ENCODE data around the gene PTPRD.
"Not testable (repeated sequence)": the region's sequence is repeated elsewhere in the genome, so short reads cannot be mapped to it uniquely, and the experiment has no call there.

The PTPRD gene

GRCh38 chr9:9560382-9561035 lies 1052.3 kb downstream of the PTPRD start:
- DNase-seq, result no peak

GRCh38 chr9:9558907-9559306 lies 1053.9 kb downstream of the PTPRD start:
- DNase-seq, result no peak

GRCh38 chr9:9557804-9558334 lies 1054.9 kb downstream of the PTPRD start:
- DNase-seq, result no peak

GRCh38 chr9:9556865-9557803 lies 1055.7 kb downstream of the PTPRD start:
- no peak for DNase-seq

GRCh38 chr9:9552665-9553064 lies 1060.1 kb downstream of the PTPRD start:
- DNase-seq, result peak; percentile 49

GRCh38 chr9:9538766-9539165 lies 1074.0 kb downstream of the PTPRD start:
- DNase-seq, result no peak

- DNase-seq, result no peak
These were observed 1074.4 kb downstream of the PTPRD start for GRCh38 chr9:9538356-9538755.

- no peak for DNase-seq
These were observed 1076.3 kb downstream of the PTPRD start for GRCh38 chr9:9536523-9536922.

GRCh38 chr9:9523476-9524139 lies 1089.2 kb downstream of the PTPRD start:
- no peak for DNase-seq

GRCh38 chr9:9522406-9522805 lies 1090.4 kb downstream of the PTPRD start:
- DNase-seq, result no peak

- DNase-seq, result no peak
These were observed 1091.6 kb downstream of the PTPRD start for GRCh38 chr9:9521033-9521779.

GRCh38 chr9:9504869-9505268 lies 1107.9 kb downstream of the PTPRD start:
- no peak for DNase-seq

- no peak for DNase-seq
These were observed 1113.3 kb downstream of the PTPRD start for GRCh38 chr9:9499546-9499945.

GRCh38 chr9:9498846-9499245 lies 1114.0 kb downstream of the PTPRD start:
- no peak for DNase-seq

- DNase-seq, result no peak
These were observed 1114.7 kb downstream of the PTPRD start for GRCh38 chr9:9498128-9498527.

GRCh38 chr9:9494336-9494735 lies 1118.5 kb downstream of the PTPRD start:
- DNase-seq, result no peak

- DNase-seq, result no peak
These were observed 1120.3 kb downstream of the PTPRD start for GRCh38 chr9:9492506-9492905.

- no peak for DNase-seq
These were observed 1123.6 kb downstream of the PTPRD start for GRCh38 chr9:9489183-9489582.

GRCh38 chr9:9483175-9483574 lies 1129.6 kb downstream of the PTPRD start:
- no peak for DNase-seq

- no peak for DNase-seq
These were observed 1134.1 kb downstream of the PTPRD start for GRCh38 chr9:9478741-9479140.

- DNase-seq, result no peak
These were observed 1143.5 kb downstream of the PTPRD start for GRCh38 chr9:9469271-9469670.

- not testable (repeated sequence) for DNase-seq
These were observed 1170.9 kb downstream of the PTPRD start for GRCh38 chr9:9441874-9442273.

- no peak for DNase-seq
These were observed 1175.2 kb downstream of the PTPRD start for GRCh38 chr9:9437641-9438040.
